B cell (primary cell): Measurements from ENCODE around the gene STPG4. TPM values are rescaled to one million over a fixed set of nuclear protein-coding genes. Genes with fewer than 3 reads are reported as not detected.

ENCODE experiments used
- ATAC-seq: fragments of 200-7000 bp; cut with Tn5 transposase; one replicate; pipeline ENCODE4 v1.10.0; 2021; ENCODE audit warnings: low read depth, mild to moderate bottlenecking, moderate number of reproducible peaks, moderate library complexity
- CTCF ChIA-PET: fragments of 350-600 bp; sonication (Branson Sonifier 250); formaldehyde crosslinking; loops from one replicate; lab custom pipeline; 2021; ENCODE audit warnings: antibody characterized with exemption, inconsistent platforms; lab: Charles Lee
- POLR2A ChIA-PET: fragments of 350-600 bp; sonication (Branson Sonifier 250); formaldehyde crosslinking; loops from one replicate; lab custom pipeline; 2021; ENCODE audit warnings: antibody characterized with exemption; lab: Charles Lee
- DNase-seq: peaks from one replicate; pipeline ENCODE4 v3.0.0; 2013
- H2AFZ ChIP-seq: 2 replicates; pipeline ENCODE4 v1.6.1; 2012; ENCODE audit warnings: mild to moderate bottlenecking, low read depth, low read length; ENCODE audit not compliant: insufficient read depth, poor library complexity, severe bottlenecking
- H3K27ac ChIP-seq, 2 donors: 1 replicate in 1 of 2; 2 replicates in 1 of 2; pipeline ENCODE4 v1.5.1; 2012 to 2013; ENCODE audit warnings: low read length in 2 of 2, mild to moderate bottlenecking in 2 of 2, moderate library complexity in 1 of 2
- H3K27me3 ChIP-seq, 4 experiments: fragments of 200-600 bp in 1 of 4; sonication (generic) in 1 of 4; replicated peaks in 1 of 4; 1 replicate in 2 of 4; 2 replicates in 2 of 4; pipeline versions ENCODE4 v1.6.1 to v1.7.0; 2013 to 2016; ENCODE audit warnings: low read length in 3 of 4, mild to moderate bottlenecking in 2 of 4, mixed read lengths in 1 of 4, moderate library complexity in 1 of 4; ENCODE audit not compliant: insufficient read depth in 4 of 4, control insufficient read depth in 3 of 4; ENCODE audit errors: control extremely low read depth in 1 of 4
- H3K36me3 ChIP-seq, 2 experiments: replicated peaks in 1 of 2; 1 replicate in 1 of 2; 2 replicates in 1 of 2; pipeline versions ENCODE4 v1.6.1 to v1.7.1; 2013; ENCODE audit warnings: low read length in 1 of 2; ENCODE audit not compliant: insufficient read depth in 2 of 2, control insufficient read depth in 1 of 2; ENCODE audit errors: control extremely low read depth in 1 of 2, extremely low read depth in 1 of 2
- H3K4me1 ChIP-seq, 2 donors: fragments of 200-600 bp in 1 of 2; sonication (generic) in 1 of 2; 1 replicate in 1 of 2; 2 replicates in 1 of 2; pipeline versions ENCODE4 v1.5.1 to v1.6.1; 2013 to 2017; ENCODE audit warnings: low read length in 2 of 2; ENCODE audit not compliant: control insufficient read depth in 2 of 2, insufficient read depth in 2 of 2
- H3K4me2 ChIP-seq: replicated peaks from 2 replicates; pipeline ENCODE3; 2012; ENCODE audit warnings: mild to moderate bottlenecking, low read depth, low read length; ENCODE audit not compliant: poor library complexity, severe bottlenecking
- H3K4me3 ChIP-seq, 5 experiments: fragments of 200-600 bp in 1 of 5; sonication (generic) in 1 of 5; 1 replicate in 3 of 5; 2 replicates in 2 of 5; pipeline versions ENCODE4 v1.5.1 to v1.7.0; 2011 to 2016; ENCODE audit warnings: low read length in 4 of 5, mild to moderate bottlenecking in 4 of 5, low read depth in 2 of 5, control low read depth in 1 of 5, moderate library complexity in 1 of 5; ENCODE audit not compliant: insufficient read depth in 1 of 5; ENCODE audit errors: control extremely low read depth in 1 of 5, extremely low read depth in 1 of 5
- H3K79me2 ChIP-seq: fragments of 200-600 bp; sonication (generic); one replicate; pipeline ENCODE4 v1.6.0; 2016; ENCODE audit warnings: low read length; ENCODE audit not compliant: control insufficient read depth, insufficient read depth
- H3K9ac ChIP-seq: fragments of 200-600 bp; sonication (generic); 2 replicates; pipeline ENCODE4 v1.6.1; 2017; ENCODE audit warnings: mild to moderate bottlenecking, low read length, moderate library complexity
- H3K9me3 ChIP-seq, 3 donors: one replicate each; pipeline versions ENCODE4 v1.6.1 to v1.7.1; 2013; ENCODE audit warnings: low read length in 2 of 3; ENCODE audit not compliant: control insufficient read depth in 2 of 3, insufficient read depth in 1 of 3; ENCODE audit errors: control extremely low read depth in 1 of 3
- H4K20me1 ChIP-seq: 2 replicates; pipeline ENCODE4 v1.6.0; 2012; ENCODE audit warnings: mild to moderate bottlenecking, low read length; ENCODE audit not compliant: insufficient read depth, control insufficient read depth, poor library complexity, severe bottlenecking
- H3K27ac Mint-ChIP-seq: one replicate; pipeline ENCODE4 v1.8.0; 2021; ENCODE audit warnings: mixed read lengths
- H3K27me3 Mint-ChIP-seq: one replicate; pipeline ENCODE4 v1.8.0; 2021; ENCODE audit warnings: mixed read lengths
- H3K4me1 Mint-ChIP-seq: one replicate; pipeline ENCODE4 v1.8.0; 2021; ENCODE audit warnings: mixed read lengths
- H3K4me3 Mint-ChIP-seq: one replicate; pipeline ENCODE4 v1.8.0; 2021; ENCODE audit warnings: mixed read lengths
- H3K9me3 Mint-ChIP-seq: one replicate; pipeline ENCODE4 v1.8.0; 2022; ENCODE audit warnings: mixed read lengths; ENCODE audit not compliant: insufficient read depth
- CTCF ChIP-seq: fragments of 200-600 bp; IDR thresholded peaks from one replicate; pipeline ENCODE4 v1.8.0; 2022; ENCODE audit warnings: antibody characterized with exemption, mild to moderate bottlenecking
- EZH2 ChIP-seq: IDR thresholded peaks from 2 replicates; pipeline ENCODE4 v1.6.1; 2012; ENCODE audit warnings: borderline replicate concordance, low read depth, mild to moderate bottlenecking, moderate library complexity, low read length; ENCODE audit not compliant: insufficient read depth, poor library complexity, severe bottlenecking
- WGBS: methylation state at CpG from one replicate; pipeline ENCODE4 v1.1.5; 2013; ENCODE audit warnings: missing lambda C conversion rate; ENCODE audit not compliant: insufficient coverage; 5-methylcytosine and 5-hydroxymethylcytosine counted together
- intact Hi-C: fragments of 100-400 bp; cut with micrococcal nuclease; formaldehyde crosslinking; loops from one replicate; pipeline ENCODE4 v1.10.0; 2022
- polyA plus RNA-seq: library from polyadenylated mRNA; depleted of rRNA; stranded (reverse); fragments of >200 nt; gene quantifications from 2 replicates; pipeline ENCODE4 v1.2.3, GENCODE V29; 2012
- total RNA-seq, 2 donors: library from RNA; stranded (reverse); fragments of 120-200 nt in 1 of 2; gene quantifications; 1 replicate in 1 of 2; 2 replicates in 1 of 2; pipeline versions ENCODE4 v1.2.3 to v1.2.4, GENCODE V29; 2013 to 2022

The STPG4 gene
- total and polyA plus RNA-seq, 2 donors (not counting 1 experiment from before 2014, with no cell fraction given) = 0.31 to 0.79 TPM

- Histone ChIP-seq H3K27me3 (no peaks in the 10 kb centered on the region), H3K79me2 (peaks cover 24% of the 10 kb centered on the region), H3K36me3 (no peaks in the 10 kb centered on the region), H3K4me3 (no peak overlapping the region), H3K4me2 (no peak overlapping the region), H4K20me1 (peaks cover 12% of the 10 kb centered on the region), H2AFZ (no peak overlapping the region), H3K4me1 (peaks cover 17 to 18% of the 10 kb centered on the region in 2 donors), H3K9me3 (no peaks in the 10 kb centered on the region), H3K9ac (no peak overlapping the region), H3K27ac (no peak overlapping the region)
- DNase-seq (no peak), ATAC-seq (no peak)
- ChIA-PET POLR2A (interaction anchor here (0.6 to 0.9 kb wide), 3 partner anchors 200 to 1451 kb away, joined by 4 to 7 read pairs (median 4); no protein-coding TSS in a partner anchor), CTCF (interaction anchor here (0.6 to 1.1 kb wide), 3 partner anchors 188 to 528 kb away, joined by 3 read pairs; no protein-coding TSS in a partner anchor)
- 83% methylated on average over 2 of the region's 6 CpGs for WGBS
- Mint-ChIP-seq H3K9me3 (no peaks in the 10 kb centered on the region), H3K27me3 (peaks cover 4% of the 10 kb centered on the region), H3K4me3 (no peak overlapping the region), H3K27ac (peak overlapping the region; percentile 42), H3K4me1 (peaks cover 28% of the 10 kb centered on the region)
- TF ChIP-seq CTCF (no peak), EZH2 (no peak)
- intact Hi-C loops = no loop called here
Observed at GRCh38 chr2:47179388-47179787, 24.3 kb upstream of the STPG4 start.

- Histone ChIP-seq H3K4me2 (no peak overlapping the region), H3K9me3 (no peaks in the 10 kb centered on the region), H2AFZ (no peak overlapping the region), H3K36me3 (peaks cover 0 to 1% of the 10 kb centered on the region in 2 experiments), H3K79me2 (peaks cover 34% of the 10 kb centered on the region), H3K9ac (no peak overlapping the region), H3K27me3 (no peaks in the 10 kb centered on the region), H4K20me1 (peaks cover 17% of the 10 kb centered on the region), H3K27ac (no peak overlapping the region), H3K4me3 (no peak overlapping the region), H3K4me1 (peaks cover 27 to 28% of the 10 kb centered on the region in 2 donors)
- ChIA-PET CTCF (interaction anchor here (0.8 to 1.0 kb wide), 2 partner anchors 94 to 195 kb away, joined by 3 to 4 read pairs; no protein-coding TSS in a partner anchor), POLR2A (no interaction called here)
- intact Hi-C loops = no loop called here
- Mint-ChIP-seq H3K4me1 (peaks cover 37% of the 10 kb centered on the region), H3K27ac (no peak overlapping the region), H3K9me3 (no peaks in the 10 kb centered on the region), H3K4me3 (no peak overlapping the region), H3K27me3 (no peaks in the 10 kb centered on the region)
- DNase-seq = no peak
- 100% methylated on average over 5 of the region's 6 CpGs for WGBS
- no peak for ATAC-seq
- TF ChIP-seq CTCF (no peak), EZH2 (no peak)
Observed at GRCh38 chr2:47178341-47178740, 23.2 kb upstream of the STPG4 start.
